C4-2B (cell line): ENCODE results near the gene CEP72.

Source experiments
- H3K27ac ChIP-seq: fragments of 450-650 bp; 2 replicates; pipeline ENCODE4 v1.5.1; 2017
- ZFX ChIP-seq: fragments of 450-650 bp; IDR thresholded peaks from 2 replicates; pipeline ENCODE4 v1.6.1; 2017
- TF ChIP-seq, protein P1 (sequence below): fragments of 450-650 bp; conservative IDR thresholded peaks from 2 replicates; pipeline ENCODE4 v1.5.1; 2017; ENCODE audit warnings: mild to moderate bottlenecking

Gene CEP72

GRCh38 chr5:657570-657969 is 45.4 kb downstream of the CEP72 start:
- no peak overlapping the region for H3K27ac ChIP-seq
- TF ChIP-seq, protein P1, sequence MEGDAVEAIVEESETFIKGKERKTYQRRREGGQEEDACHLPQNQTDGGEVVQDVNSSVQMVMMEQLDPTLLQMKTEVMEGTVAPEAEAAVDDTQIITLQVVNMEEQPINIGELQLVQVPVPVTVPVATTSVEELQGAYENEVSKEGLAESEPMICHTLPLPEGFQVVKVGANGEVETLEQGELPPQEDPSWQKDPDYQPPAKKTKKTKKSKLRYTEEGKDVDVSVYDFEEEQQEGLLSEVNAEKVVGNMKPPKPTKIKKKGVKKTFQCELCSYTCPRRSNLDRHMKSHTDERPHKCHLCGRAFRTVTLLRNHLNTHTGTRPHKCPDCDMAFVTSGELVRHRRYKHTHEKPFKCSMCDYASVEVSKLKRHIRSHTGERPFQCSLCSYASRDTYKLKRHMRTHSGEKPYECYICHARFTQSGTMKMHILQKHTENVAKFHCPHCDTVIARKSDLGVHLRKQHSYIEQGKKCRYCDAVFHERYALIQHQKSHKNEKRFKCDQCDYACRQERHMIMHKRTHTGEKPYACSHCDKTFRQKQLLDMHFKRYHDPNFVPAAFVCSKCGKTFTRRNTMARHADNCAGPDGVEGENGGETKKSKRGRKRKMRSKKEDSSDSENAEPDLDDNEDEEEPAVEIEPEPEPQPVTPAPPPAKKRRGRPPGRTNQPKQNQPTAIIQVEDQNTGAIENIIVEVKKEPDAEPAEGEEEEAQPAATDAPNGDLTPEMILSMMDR: no peak
- no peak for TF ChIP-seq ZFX

GRCh38 chr5:658103-658502 is 46.0 kb downstream of the CEP72 start:
- H3K27ac ChIP-seq: no peak overlapping the region
- TF ChIP-seq, protein P1: no peak
- TF ChIP-seq ZFX: no peak

GRCh38 chr5:659496-660263 is 47.5 kb downstream of the CEP72 start:
- no peak overlapping the region for H3K27ac ChIP-seq
- no peak for TF ChIP-seq ZFX
- TF ChIP-seq, protein P1: no peak

- TF ChIP-seq, protein P1: no peak
- TF ChIP-seq ZFX: no peak
- H3K27ac ChIP-seq: no peak overlapping the region
Measured at GRCh38 chr5:660491-661030, 48.4 kb downstream of the CEP72 start.

GRCh38 chr5:661891-662750 is 50.0 kb downstream of the CEP72 start:
- TF ChIP-seq, protein P1: no peak
- TF ChIP-seq ZFX: no peak
- no peak overlapping the region; the same call in 1 of the 2 replicates for H3K27ac ChIP-seq

DNA sequence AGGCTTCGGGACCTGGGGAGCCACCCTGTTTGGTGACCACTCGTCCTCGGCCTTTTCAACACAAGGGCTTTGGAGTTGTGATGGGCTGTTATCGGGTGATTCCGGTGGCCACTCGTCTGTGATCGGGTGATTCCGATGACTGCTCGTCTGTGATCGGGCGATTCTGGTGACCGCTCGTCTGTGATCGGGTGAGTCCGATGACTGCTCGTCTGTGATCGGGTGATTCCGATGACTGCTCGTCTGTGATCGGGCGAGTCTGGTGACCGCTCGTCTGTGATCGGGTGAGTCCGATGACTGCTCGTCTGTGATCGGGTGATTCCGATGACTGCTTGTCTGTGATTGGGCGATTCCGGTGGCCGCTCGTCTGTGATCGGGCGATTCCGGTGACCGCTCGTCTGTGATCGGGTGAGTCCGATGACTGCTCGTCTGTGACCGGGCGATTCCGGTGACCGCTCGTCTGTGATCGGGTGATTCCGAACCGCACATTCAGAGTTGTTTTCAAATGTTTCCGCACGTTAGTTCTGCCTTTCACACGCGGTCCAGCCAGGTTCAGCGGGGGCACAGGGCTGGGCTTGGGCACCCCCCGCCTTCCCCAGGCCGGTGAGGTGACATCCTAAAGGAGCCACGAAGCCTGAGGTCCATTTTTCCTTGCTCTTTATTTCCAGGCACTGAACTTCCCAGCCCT is 50.8 kb downstream of the CEP72 start:
- TF ChIP-seq ZFX: no peak
- TF ChIP-seq, protein P1: no peak
- H3K27ac ChIP-seq: peak overlapping the region; percentile 80
